Fibroblast of villous mesenchyme (primary cell): Measurements from ENCODE around the gene HIBADH. TPM values are rescaled to one million over a fixed set of nuclear protein-coding genes. Genes with fewer than 3 reads are reported as not detected.

Source experiments
- DNase-seq: peaks from one replicate; pipeline ENCODE4 v3.0.0-alpha.2; 2010; ENCODE audit warnings: low read depth
- H3K4me3 ChIP-seq: 2 replicates; pipeline ENCODE4 v1.5.1; 2011; ENCODE audit warnings: low read depth, mild to moderate bottlenecking, low read length
- total RNA-seq: library from RNA; depleted of rRNA; stranded (reverse); fragments of >200 nt; gene quantifications from 2 replicates; pipeline ENCODE4 v1.2.3, GENCODE V29; 2012
- TF ChIP-seq, protein P1 (sequence below): IDR thresholded peaks from 2 replicates; pipeline ENCODE4 v1.5.1; 2012; ENCODE audit warnings: low read depth, mild to moderate bottlenecking, low read length; ENCODE audit not compliant: insufficient read depth

HIBADH gene
- total RNA-seq, 1 donor: 70.0 TPM

- no peak for DNase-seq
- H3K4me3 ChIP-seq: no peak overlapping the region
- TF ChIP-seq, protein P1, sequence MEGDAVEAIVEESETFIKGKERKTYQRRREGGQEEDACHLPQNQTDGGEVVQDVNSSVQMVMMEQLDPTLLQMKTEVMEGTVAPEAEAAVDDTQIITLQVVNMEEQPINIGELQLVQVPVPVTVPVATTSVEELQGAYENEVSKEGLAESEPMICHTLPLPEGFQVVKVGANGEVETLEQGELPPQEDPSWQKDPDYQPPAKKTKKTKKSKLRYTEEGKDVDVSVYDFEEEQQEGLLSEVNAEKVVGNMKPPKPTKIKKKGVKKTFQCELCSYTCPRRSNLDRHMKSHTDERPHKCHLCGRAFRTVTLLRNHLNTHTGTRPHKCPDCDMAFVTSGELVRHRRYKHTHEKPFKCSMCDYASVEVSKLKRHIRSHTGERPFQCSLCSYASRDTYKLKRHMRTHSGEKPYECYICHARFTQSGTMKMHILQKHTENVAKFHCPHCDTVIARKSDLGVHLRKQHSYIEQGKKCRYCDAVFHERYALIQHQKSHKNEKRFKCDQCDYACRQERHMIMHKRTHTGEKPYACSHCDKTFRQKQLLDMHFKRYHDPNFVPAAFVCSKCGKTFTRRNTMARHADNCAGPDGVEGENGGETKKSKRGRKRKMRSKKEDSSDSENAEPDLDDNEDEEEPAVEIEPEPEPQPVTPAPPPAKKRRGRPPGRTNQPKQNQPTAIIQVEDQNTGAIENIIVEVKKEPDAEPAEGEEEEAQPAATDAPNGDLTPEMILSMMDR: no peak
These were observed 107.9 kb downstream of the HIBADH start for GRCh38 chr7:27554826-27555225.

DNA sequence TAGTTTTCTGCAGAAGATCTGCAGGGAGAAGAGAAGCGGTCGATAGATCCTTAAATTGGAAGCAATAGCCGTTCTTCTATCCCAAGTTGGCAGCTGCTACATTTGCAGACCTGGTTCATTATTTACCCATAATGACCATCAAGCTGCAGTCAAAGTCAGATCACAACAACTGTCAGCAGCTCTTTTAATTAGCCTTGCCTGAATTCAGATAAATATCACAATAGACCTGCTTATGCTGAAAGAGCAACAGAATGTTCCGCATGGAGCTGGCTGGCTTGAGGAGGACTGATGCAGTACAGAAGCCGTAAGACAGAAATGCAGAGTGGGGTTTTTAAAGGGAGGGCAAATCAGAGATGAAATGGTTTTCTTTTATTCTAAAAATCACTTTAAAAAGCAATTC lies 109.4 kb downstream of the HIBADH start:
- TF ChIP-seq, protein P1: no peak
- no peak for DNase-seq
- no peak overlapping the region for H3K4me3 ChIP-seq

GRCh38 chr7:27551803-27552400 lies 110.8 kb downstream of the HIBADH start:
- TF ChIP-seq, protein P1: no peak

DNA sequence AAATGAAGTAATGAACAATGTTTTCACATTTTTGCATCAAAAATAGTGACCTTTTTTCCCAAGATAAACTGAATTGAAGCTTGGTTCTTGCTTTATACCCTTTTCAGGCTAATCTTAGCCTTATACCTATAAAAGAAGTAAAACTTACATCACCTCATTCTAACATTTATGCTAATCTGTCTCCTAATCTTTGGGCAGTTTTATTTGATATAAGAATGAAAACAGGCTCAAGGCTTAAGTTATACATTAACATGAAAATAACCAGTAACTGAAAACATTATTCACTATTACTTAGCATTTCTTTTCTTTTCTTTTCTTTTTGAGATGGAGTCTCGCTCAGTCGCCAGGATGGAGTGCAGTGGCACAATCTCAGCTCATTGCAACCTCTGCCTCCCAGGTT lies 113.1 kb downstream of the HIBADH start:
- TF ChIP-seq, protein P1: no peak
- H3K4me3 ChIP-seq: no peak overlapping the region
- no peak for DNase-seq

More at GRCh38 chr7:27551803-27552400, 110.8 kb downstream of the HIBADH start:
- no peak overlapping the region for H3K4me3 ChIP-seq
- DNase-seq: no peak

GRCh38 chr7:27548304-27548703 lies 114.4 kb downstream of the HIBADH start:
- no peak for DNase-seq

GRCh38 chr7:27547401-27547800 lies 115.3 kb downstream of the HIBADH start:
- peak; percentile 58 for DNase-seq
- TF ChIP-seq, protein P1: no peak
- H3K4me3 ChIP-seq: no peak overlapping the region

More at GRCh38 chr7:27548304-27548703, 114.4 kb downstream of the HIBADH start:
- TF ChIP-seq, protein P1: no peak
- H3K4me3 ChIP-seq: no peak overlapping the region

- no peak overlapping the region for H3K4me3 ChIP-seq
- DNase-seq: no peak
- TF ChIP-seq, protein P1: no peak
These were observed 116.1 kb downstream of the HIBADH start for GRCh38 chr7:27546610-27547009.
